HG03135 (cell line): ENCODE data around the gene EPX.
"Not testable (repeated sequence)": the region's sequence is repeated elsewhere in the genome, so short reads cannot be mapped to it uniquely, and the experiment has no call there.

Experiments
- ATAC-seq: cut with Tn5 transposase; IDR thresholded peaks from one replicate; pipeline ENCODE4 v1.9.1; 2021; ENCODE audit warnings: mild to moderate bottlenecking, moderate library complexity; ENCODE audit not compliant: unreplicated experiment

EPX gene, protein sequence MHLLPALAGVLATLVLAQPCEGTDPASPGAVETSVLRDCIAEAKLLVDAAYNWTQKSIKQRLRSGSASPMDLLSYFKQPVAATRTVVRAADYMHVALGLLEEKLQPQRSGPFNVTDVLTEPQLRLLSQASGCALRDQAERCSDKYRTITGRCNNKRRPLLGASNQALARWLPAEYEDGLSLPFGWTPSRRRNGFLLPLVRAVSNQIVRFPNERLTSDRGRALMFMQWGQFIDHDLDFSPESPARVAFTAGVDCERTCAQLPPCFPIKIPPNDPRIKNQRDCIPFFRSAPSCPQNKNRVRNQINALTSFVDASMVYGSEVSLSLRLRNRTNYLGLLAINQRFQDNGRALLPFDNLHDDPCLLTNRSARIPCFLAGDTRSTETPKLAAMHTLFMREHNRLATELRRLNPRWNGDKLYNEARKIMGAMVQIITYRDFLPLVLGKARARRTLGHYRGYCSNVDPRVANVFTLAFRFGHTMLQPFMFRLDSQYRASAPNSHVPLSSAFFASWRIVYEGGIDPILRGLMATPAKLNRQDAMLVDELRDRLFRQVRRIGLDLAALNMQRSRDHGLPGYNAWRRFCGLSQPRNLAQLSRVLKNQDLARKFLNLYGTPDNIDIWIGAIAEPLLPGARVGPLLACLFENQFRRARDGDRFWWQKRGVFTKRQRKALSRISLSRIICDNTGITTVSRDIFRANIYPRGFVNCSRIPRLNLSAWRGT

DNA sequence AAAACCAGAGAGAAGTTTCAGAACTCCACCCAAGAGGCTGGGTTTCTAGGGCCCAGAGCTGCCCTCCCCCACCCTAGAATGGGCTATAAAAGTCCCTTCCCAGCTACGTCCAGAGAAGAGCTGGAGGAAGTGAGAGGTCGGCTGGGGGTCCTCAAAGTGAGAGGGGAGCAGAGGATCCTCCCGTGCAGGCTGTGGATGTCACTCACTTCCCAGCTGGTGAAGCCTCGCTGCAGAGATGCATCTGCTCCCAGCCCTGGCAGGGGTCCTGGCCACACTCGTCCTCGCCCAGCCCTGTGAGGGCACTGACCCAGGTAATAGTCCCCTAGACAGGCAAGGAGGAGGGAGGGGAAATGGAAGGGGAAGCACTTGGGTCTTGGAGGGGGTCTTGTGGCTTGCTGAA lies at the start of gene EPX:
EPX (plus strand) TSS at position 115 of the 400 bp plus-strand sequence; CDS start at position 236, 121 bp downstream.
- ATAC-seq = no peak

DNA sequence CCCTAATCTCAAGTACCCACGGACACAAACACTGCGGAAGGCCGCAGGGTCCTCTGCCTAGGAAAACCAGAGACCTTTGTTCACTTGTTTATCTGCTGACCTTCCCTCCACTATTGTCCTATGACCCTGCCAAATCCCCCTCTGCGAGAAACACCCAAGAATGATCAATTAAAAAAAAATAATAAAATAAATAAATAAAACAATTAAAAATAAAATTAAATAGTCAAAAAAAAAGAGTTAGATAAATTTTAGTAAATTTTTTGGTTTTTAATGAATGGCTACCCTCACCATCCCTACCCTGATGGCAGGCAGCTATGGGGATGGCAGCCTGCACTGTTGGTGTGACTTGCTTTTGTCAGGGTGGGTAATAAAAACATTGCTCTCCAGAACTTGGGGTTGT lies 49.2 kb upstream of the EPX start:
- not testable (repeated sequence) for ATAC-seq

DNA sequence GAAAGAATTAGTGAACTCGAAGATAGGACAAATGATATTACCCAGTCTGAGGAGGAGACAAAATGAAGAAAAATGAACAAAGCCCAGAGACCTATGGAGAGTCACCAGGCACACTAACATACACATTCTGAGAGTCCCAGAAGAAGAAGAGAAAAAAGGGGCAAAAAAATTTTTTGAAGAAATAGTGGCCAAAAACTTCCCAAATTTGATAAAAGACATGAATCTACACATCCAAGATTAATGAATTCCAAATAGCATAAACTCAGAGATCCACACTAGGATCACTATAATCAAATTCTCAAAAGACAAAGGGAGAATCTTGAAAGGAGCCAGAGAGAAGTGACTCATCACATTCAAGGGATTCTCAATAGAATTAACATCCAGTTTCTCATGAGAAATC lies 47.7 kb upstream of the EPX start:
- ATAC-seq = no peak

DNA sequence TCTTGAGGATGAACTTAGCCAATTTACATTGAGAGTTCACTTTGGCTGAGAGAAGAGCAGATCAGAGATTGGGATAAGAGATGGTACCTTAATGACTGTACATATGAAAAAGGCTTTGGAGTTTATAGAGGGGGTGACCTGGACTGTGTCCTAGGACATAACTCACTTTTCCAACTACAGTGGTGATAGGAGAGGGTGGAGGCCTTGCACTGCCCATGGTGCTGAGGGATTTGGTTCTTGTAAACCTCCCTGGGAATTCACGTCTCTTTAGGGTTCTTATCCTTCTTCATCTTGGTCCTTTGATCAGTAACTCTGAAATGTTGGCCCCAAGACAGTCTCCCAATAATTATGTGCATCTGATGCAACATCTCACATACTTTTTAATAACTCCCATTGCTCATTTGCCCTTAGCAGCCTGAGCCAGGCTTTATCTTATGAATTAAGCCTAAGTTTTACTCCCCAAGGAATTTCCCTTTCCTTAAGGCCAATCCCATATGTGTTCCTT lies 44.5 kb upstream of the EPX start, which contains the start of gene OR4D1:
OR4D1 (plus strand) TSS at position 455 of the 505 bp plus-strand sequence. CDS start 6,770 bp downstream, outside the sequence.
- ATAC-seq = no peak

DNA sequence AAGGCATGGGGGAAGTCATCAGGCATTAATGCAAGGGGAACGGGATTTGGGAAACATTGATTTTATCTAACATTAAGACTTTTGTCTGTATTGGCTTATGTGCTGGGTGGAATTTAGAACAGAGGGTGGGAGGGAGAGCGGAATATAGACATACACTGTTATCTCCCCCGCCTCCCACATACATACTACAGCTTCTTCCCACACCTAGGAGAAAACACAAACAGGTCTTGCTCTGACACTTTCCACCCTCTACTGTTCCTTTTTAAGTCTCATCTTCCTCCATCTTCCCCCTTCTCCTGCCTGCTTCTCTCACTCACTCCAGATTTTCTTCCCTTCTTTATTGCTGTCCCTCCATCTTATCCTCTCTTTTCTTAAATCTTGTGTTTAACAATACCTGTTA lies 43.9 kb upstream of the EPX start:
- ATAC-seq = no peak

DNA sequence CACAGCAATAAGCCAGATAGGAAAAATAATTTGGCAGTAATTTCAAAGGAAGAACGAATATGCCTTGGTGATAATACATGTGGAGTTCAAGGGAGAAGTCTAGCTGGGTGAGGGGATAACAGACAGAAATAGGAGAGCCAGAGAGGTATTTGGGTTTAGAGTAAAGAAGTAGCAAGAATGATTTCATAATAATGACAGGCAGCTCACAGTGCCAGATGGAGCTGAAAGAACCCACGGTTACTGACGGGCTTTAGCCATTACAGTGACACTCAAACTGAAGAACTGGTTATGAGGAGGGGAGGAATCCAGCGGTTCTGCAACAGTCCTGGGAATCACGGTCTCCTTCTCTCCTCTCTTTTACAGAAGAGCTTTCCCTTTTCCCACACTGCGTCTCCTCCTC lies 42.1 kb upstream of the EPX start:
- no peak for ATAC-seq

DNA sequence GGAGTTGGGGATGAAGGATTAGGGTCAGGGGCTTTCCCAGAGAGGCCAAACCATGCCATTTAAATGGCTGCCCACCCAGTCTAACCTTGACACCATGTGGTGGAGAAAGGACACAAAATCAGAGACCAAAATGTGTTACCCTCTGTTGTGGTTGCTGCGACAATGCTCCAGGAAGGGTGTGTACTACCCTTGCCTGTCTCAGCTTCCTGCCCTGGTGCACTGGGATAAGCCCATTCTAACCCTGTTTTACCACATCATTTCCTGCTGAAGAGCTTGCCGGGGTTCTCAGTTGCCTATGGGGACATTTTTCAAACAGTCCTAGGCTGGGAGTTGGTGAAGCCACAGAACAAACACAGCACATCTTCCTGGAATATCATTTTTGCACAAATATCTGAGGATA lies 39.5 kb upstream of the EPX start:
- ATAC-seq = no peak

DNA sequence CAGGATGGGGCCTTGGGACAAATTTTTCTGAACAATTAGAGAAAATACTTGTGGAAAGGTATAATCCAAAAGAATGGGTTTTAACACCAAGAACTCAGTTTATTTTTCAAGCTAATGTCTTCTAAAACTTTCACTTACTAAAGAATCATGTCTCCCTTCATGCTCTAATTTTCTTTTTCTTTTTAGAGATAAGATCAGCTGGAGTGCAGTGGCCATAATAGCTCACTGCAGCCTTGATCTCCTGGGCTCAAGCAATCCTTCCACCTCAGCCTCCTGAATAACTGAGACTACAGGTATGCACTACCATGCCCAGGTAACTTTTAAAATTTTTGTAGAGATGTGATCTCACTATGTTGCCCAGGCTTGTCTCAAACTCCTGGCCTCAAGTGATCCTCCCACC lies 38.9 kb upstream of the EPX start:
- no peak for ATAC-seq

DNA sequence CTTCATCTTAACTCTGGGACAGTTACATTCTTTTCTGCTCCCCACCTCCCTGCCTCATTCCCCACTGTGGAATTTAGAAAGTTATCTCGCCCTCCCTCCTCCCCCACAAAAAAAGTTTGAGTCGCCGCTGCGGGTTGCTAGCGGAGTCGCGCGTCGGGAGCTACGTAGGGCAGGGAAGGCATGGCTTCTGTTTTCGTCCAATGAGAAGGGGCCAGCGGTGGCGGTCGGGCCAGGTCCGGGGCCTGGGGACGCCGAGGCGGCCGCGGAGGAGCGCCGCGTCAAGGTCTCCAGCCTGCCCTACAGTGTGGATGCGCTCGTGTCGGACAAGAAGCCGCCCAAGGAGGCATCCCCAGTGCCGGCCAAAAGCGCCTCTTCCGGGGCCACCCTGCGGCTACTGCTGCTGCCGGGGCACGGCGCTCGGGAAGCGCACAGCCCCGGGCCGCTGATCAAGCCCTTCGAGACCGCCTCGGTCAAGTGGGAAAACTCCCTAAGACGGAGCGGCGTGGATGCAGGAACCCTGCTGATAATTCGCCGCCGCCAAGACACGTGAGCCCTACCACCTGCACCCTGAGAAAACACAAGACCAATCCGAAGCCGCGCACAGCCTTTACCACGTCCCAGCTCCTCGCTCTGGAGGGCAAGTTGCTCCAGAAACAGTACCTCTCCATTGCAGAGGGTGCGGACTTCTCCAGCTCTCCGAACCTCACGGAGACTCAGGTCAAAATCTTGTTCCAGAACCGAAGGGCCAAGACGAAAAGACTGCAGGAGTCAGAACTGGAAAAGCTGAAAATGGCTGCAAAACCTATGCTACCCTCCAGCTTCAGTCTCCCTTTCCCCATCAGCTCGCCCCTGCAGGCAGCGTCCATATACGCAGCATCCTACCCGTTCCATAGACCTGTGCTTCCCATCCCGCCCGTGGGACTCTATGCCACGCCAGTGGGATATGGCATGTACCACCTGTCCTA lies 35.4 kb upstream of the EPX start:
- no peak for ATAC-seq

DNA sequence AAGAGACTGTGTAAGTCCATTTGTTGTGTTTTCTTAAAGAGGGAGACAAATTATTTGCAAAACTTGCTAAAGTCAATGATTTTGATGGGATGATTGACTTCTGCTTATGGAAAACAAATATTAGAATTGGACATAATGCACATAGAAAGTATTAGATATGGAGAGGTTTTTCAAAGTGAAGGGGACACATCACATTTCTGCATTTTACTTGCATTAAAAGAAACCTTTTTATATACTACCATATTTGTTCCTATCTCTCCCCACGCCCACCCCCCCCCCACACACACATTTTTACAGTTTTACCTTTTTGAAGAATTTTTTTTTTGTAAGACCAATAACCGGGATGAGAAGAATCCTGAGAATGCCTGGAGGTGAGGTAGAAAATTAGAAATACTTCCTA lies 34.3 kb upstream of the EPX start:
- no peak for ATAC-seq

DNA sequence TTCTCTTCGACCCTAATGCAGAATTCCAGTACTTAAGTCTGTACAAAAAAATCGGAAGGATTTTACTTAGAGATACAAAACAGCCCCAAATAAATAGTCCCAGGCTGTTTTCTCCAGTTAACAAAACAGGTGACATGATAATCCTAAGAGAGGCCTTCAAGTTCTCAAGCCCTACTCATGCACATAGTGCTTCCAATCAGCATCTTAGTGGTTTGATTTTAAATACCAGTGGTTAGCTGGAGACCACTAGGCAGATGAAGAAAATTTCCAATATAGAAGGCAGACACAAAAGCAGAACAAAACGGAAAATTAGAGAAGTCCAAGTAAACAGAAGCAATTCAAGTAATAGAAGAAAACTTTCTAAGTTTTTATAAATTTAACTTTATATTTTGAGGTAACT lies 31.0 kb upstream of the EPX start:
- ATAC-seq = no peak

DNA sequence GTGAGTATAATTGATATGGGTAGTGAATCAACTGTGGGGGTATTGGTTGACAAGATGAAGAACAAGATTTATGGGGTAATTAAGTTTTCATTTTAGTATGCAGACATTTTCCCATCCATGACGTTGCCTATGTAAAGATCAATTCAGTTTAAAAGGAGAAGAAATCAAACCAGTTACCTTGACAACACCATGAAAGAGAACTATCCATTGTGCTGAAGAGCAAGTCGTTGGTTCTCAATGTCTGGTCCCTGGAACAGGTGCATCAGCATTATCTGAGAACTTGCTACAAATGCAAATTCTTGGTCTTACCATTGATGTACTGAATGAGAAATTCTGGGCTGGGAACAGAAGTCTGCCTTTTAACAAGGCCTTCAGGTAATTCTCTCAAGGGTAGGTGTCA lies 26.5 kb upstream of the EPX start:
- ATAC-seq = no peak

DNA sequence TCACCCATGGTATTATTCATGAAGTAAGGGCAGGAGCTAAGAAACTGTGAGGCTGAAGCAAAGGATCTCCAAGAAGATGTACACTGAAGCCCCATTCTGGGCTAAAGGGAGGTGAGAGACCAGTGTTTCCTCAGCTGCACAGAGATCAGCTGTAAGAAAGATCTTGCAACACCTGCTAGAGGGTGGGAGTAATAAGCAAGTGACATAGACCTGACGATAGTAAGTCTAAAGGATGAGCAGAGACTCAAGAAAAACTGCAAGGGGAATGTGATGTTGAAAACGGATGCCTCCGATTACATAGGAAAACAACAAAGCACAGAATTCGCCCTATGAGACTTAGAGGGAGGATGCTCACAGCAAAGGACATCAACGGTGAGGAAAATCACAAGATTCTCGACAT lies 25.8 kb upstream of the EPX start, which contains the start of gene OR4D2:
OR4D2 (plus strand) TSS at position 301 of the 400 bp plus-strand sequence. CDS start 2,674 bp downstream, outside the sequence.
- ATAC-seq = no peak

DNA sequence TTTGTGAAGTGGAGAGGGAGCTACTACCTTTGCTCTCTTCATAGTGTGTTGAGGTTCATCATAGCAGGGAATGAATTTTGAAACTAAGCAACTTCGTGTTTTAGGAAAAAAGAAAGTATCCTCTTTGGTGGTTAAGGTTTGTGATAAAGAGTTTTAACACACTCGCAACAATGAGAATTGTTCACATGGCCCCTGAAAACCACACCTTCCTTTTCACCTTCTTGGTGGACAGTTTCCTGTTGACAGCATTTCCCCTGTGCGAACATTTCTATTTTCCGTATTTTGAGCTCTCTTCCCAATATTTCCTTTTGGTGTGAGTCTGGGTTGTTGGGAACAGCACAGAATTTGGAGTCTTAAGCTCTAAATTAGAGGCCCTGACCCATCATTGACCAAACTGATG lies 21.9 kb upstream of the EPX start:
- no peak for ATAC-seq

DNA sequence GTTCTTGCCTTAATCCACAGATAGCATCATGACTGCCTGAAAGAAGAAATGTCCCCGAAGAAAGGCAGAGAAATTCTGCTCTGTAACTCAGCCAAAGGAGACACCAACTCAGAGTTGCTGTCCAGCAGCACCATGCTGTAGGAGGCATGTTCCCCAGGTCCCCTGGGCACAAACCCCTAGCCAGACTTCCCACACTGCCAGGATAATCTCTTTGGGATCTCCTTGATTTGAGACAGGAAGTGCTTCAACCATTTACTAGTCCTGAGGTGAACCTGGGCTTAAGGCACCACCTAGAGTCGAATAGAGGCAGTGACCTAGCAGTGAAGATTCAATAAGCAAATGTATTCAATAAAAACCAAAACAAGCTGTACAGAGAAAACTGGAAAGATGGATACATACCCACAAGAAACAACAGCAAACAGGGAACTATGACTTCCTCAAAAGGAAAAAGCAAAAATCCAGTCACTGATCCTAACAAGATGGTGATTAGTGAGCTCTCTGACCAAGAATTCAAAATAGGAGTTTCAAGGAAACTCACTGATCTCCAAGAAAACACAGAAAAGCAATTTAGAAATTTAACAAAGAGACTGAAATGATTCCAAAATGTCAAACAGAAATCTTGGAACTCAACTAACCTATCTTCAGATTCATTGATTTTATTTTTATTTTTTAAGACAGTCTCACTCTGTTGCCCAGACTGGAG lies 20.0 kb upstream of the EPX start:
- no peak for ATAC-seq

DNA sequence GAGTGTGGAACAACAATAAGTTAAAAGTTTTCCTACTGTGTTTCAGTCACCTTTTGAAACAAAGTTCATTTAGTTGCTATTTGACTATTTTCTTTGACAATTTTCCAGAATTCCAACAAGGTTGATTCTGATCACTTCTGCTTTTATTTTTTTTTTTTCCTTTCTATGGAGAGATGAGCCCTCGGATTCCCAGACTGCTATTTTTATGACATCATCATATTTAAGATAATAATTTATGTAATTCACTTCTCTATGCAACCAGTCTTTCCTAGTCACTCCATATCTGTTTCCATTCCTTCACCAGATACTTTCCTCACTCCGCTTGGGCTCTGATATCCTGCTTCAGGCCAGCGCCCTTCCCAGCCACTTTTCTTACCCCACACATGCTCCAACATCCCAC lies 17.7 kb upstream of the EPX start:
- ATAC-seq = no peak

DNA sequence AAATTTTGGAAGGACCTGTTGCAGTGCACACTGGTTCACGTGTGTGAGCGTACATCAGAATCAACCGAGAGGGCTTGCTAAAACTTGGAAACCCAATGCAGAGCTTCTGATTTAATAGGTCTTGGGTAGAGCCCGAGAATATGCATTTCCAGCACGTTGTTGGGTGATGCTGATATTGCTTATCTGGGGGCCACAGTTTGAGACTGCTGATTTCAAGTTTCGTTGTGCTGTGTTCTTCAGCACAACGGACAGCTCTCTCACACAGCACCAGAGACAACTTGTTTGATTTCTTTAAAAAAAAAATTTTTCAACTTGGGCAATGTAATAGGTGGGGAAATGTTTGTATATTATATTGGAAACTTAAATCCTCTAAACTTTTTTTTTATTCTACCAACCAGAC lies 16.3 kb upstream of the EPX start:
- ATAC-seq = no peak

DNA sequence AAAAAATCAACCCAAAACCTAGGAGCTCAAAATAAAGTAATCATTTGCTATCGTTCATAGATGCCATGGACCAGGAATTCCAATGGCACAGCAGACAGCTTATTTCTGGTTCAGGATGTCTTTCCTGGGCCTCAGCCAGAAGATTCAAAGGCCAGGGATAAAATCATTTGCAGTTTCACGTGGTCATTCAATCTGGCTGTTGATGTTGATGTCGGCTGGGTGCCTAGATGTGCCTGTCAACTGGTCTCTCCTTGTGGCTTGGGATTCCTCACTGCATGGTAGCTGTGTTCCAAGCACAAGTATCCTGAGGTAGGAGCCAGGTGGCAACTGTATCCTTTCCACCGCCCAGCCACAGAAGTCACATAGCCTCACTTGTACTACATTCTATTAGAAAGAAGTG lies 10.7 kb upstream of the EPX start:
- ATAC-seq = no peak

DNA sequence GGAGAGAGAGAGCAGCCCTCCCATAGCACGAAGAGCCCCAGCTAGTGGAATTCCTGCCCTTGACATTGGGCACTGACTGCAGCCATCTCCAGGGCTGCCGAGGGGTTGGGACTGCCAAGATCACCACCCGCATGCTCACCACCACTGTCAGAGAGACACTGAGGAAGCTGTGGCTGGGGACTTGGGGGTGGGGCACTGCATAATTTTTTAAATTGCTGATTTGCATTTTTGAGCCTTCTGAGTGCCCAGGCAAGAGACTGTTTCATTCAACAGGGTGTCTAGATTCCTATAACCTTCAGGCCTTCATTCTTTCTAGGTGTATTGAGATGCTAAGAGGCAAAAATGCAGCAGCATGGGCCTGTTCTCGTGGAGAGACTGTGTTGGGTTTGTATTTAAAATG lies 9.0 kb upstream of the EPX start:
- ATAC-seq = no peak

DNA sequence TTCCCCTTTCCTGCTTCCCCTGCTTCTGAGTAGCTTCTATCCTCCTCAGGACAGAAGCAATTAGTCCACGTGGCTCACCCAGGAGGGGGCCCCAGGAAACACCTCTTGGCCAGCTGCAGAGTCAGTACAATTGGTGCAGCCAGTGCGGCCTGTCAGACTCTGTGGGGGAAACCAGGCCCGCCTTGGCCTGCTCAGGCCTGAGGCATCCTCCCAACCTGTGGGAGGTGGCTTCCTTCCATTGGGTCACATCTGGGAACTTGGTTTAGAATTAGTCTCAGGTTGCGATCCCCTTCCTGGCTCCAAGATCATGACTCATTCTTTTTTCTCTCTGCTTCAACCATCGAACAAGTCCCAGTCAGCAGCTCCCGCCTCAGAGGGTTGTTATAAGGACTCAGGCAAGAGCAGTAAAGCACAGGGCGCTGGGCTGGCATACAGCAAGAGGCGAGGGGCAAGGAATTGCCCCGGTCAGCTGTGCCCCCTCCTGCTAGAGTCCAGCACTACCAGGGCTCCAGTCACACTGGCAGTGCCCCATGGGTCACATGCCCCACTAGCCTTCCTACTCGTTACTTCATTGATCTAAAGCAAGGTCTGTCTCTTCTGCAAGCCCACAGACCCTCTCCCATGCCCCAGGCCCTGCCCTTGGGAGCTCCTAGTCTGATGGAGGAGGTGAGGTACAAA lies 8.1 kb upstream of the EPX start:
- no peak for ATAC-seq
